NCI-H526 treated with DMSO at 0.1 percent for 48 hours (cell line): ENCODE data around the gene COL8A2.
"Not testable (repeated sequence)": the region's sequence is repeated elsewhere in the genome, so short reads cannot be mapped to it uniquely, and the experiment has no call there.

ENCODE experiments used
- DNase-seq: peaks from one replicate; lab custom pipeline; 2025; lab: John Stamatoyannopoulos, UW

Gene COL8A2

DNA sequence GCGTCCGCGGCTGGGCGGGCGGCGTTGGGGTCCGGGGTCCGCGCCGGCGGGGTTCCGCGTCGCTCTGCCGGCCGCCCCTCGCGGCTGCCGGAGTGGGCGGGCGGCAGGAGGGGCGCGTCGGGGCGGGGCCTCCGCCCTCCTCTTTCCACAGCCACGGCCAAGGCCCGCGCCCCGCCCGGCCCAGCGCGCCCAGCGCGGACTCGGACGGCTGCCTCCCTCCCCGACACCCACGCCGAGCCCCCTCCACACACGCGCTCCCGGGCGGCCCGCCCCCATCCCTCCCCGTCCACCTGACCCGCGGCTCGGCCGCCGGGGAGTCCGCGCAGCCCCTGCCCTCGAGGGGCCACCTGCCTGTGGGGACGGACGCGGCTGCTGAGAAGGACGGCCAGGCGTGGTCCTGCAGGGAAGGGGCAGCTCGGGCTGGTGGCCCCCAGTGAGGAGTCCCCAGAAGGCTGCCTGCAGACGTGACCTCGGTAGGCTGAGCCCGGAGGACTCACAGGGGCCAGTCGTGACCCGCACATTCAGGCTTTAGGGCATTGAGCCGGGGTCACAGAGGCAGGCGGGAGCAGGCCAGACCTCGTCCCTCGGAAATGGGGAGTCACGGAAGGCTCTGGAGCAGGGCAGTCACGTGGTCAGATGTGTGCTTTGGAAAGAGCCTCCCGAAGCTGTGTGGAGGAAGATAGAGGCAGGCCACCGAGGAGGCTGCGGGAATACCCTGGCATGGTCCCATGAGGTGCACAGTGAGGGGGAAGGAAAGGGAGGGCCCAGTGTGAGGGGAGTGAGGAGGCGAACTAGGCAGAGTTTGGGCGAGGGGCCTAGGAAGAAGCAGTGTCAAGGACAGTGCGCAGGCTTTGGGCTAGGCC is at the start of gene COL8A2:
COL8A2 (minus strand) TSS at position 94 of the 863 bp plus-strand sequence. CDS start 24,980 bp downstream, outside the sequence.
- no peak for DNase-seq

DNA sequence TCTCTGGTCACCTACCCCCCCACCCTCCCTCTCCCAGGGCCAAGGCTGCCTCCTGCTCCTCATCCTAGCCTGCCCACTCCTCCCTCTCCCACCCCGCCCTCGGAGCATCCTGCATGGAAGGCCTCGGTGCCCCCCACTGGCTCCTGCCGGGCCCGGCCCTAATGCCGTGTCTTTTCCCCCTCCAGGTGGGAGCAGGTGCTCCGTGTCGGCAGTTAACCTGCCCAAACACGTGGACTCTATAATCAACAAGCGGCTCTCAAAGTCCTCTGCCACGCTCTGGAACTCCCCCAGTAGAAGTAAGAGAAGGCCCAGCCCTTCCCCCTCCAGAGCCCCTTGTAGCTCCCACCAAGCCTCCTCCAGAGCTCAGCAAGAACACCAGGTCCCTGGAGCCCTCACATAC is 49.7 kb upstream of the COL8A2 start:
- peak; percentile 49 for DNase-seq

DNA sequence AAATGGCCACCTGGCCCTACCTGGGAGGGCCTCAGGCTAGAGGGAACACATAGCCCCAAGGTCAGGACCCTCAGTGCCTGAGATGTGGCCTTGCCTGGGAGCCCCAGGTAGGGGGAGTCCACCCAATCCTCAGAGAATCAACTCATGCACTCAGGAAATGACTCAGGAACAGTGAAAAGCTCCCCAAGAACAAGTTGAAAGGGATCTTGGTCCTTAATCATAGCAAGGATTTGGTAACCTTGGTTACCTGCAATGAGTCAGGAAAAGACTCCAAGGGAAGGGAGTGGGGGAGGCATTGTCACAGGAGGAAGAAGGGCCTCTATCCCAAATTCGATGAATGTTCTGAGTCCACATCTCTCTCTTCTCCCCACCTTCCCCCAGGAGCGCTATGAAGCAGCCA is 48.0 kb upstream of the COL8A2 start:
- DNase-seq, result no peak

GRCh38 chr1:36172017-36172747 is 47.2 kb upstream of the COL8A2 start:
- DNase-seq, result no peak

DNA sequence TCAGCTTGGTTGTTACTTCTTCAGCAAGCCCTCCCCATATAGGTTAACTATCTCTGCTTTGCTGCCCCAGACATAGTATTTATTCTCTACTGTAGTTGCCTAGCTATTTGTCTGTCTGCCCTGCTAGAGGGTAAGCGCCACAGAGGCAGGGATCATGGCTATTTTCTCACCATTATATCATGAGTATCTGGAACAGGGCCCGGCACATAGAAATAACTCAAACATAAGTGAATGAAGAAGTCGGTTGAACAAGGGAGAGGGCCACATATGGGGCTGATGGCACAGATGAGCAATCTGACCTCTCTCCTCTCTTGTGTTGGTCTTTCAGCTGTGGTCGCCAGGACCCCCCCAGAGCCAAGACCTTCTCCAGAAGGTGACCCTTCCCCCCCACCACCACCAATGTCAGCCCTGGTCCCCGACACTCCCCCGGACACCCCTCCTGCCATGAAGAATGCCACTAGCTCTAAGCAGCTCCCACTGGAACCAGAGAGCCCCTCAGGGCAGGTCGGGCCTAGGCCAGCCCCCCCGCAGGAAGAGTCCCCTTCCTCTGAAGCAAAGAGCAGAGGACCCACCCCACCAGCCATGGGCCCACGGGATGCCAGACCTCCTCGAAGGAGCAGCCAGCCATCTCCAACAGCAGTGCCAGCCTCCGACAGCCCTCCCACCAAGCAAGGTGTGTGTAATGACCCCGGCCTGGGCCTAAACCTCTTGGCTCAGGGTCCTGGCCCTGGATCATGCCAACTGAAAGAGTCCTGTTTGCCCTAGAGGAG is 45.8 kb upstream of the COL8A2 start:
- no peak for DNase-seq

- no peak for DNase-seq
Observed at GRCh38 chr1:36168514-36168913, 43.5 kb upstream of the COL8A2 start.

DNA sequence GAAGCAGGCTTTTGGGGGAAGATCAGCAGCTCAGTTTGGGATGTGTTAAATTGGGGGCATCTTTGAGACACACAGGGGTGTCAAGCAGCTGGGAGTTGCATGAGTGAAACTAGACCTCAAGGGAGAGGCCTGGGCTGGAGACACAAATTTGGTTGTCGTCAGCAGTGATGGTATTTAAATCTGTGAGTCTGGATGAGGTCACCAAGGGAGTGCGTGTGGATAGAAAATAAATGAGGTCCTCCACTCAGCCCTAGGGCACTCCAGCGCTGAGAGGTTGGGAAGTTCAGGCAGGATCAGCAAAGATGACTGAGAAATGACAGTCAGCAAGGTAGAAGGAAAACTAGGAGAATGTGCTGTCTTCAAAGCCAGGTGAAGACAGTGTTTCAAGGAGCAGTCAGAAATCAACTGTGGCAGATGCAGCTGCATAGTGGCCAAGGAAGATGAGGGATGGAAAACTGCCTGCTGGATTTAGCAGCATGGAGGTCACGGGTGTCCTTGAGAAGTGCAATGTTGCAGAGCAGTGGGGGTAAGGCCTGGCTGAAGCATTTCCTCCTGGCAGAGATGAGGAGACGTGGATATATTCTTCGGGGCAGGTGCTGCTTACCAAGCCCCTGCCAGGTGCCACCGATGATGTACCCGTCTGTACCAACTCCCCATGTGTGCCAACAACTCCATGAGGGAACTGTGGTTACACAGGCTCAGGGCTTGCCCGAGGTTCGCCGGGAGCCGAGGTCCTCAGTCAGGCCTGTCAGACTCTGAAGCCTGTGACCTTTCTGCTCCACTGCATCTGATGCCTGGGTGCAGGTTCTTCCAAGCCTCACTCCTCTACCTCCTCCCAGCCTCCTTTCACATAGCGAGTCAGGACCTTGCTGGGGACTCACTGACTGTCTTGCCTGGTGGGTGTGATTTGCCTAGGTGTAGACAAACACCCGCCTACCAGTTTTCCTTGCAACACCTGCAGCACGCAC is 42.2 kb upstream of the COL8A2 start:
- DNase-seq, result no peak

DNA sequence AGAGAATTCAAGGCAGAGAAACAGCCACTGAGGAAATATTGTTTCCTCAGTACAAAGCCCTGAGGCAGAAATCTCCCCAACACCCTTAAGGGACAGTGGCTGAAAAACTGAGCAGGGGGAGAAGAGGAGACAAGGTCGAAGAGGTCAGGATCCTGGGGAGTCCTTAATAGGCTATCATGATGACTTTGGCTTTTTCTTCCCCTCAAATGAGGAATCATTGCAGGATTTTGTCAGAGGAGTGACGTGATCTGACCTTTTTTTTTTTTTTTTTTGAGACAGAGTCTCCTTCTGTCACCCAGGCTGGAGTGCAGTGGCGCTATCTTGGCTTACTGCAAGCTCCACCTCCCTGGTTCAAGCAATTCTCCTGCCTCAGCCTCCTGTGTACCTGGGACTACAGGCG is 41.1 kb upstream of the COL8A2 start:
- DNase-seq, result no peak

GRCh38 chr1:36165145-36165544 is 40.1 kb upstream of the COL8A2 start:
- no peak for DNase-seq

DNA sequence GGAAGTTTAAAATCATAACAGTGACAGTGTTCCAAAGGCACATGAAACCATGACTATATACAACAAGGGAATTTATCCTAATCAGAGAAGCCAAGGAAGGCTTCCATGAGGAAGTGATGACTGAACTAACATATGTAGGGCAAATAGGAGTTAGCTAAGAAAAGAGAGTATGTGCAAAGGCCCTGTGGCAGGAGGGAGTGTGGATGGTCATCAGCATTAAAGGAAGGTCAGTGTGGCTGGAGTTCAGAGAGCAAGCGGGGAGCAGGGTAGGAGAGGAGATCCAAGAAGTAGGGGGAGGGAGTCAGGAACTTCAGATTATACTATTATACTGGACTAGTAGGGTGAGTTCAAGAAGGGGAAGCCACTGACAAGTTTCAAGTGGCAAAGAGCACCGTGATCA is 39.3 kb upstream of the COL8A2 start:
- no peak for DNase-seq

- DNase-seq, result no peak
Observed at GRCh38 chr1:36163426-36163825, 38.4 kb upstream of the COL8A2 start.

GRCh38 chr1:36162680-36163239 is 37.7 kb upstream of the COL8A2 start:
- DNase-seq, result no peak

- no peak for DNase-seq
Observed at GRCh38 chr1:36161641-36162531, 36.9 kb upstream of the COL8A2 start.

- DNase-seq, result no peak
Observed at GRCh38 chr1:36160949-36161485, 36.0 kb upstream of the COL8A2 start.

GRCh38 chr1:36160388-36160948 is 35.4 kb upstream of the COL8A2 start:
- no peak for DNase-seq

- no peak for DNase-seq
Observed at GRCh38 chr1:36159614-36160387, 34.8 kb upstream of the COL8A2 start.

GRCh38 chr1:36158827-36159252 is 33.8 kb upstream of the COL8A2 start:
- not testable (repeated sequence) for DNase-seq
